ENCODE results near the gene CSPG5. TPM values are rescaled to one million over a fixed set of nuclear protein-coding genes. Genes with fewer than 3 reads are reported as not detected.

The CSPG5 gene
- total and polyA plus RNA-seq, 2 donors (not counting 1 experiment from before 2014, with no cell fraction given): 0.04 to 0.99 TPM

DNA sequence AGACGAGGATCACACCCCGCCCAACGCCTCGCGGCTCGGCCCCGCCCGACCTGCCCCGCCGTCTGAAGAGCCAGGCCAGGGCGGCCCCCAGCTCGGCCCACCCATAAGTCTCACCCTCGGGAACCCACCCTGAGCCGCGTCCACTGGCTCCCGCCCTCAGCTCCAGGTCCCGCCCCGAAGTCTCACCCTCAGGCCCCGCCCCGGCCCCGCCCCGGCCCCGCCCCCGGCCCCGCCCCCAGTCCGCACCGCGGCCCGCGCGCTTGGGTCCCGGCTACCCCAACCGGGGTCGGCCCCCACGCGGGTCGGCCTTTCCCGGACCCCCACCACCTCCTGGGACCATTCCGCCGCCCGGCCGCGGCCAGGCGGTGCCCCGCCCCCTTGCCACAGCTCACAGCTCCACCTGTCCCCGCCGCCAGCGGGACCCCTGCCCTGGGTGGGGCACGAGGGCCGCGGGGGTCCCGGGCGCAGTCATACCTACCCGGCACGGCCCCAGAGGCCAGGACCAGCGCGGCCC, 489 bp downstream of the CSPG5 start:
- H3K4me1 Mint-ChIP-seq: no peaks in the 10 kb centered on the region
- ATAC-seq (ENCODE audit: low read depth) (peak; percentile 72), DNase-seq (peak; percentile 63)
- Histone ChIP-seq H3K4me1 (ENCODE audit: control insufficient read depth in 2 of 2, insufficient read depth in 2 of 2, low read length in 2 of 2) (peaks cover 15% of the 10 kb centered on the region in 2 donors), H3K27me3 (replicated peaks in 1 of 4; ENCODE audit: control extremely low read depth in 1 of 4, control insufficient read depth in 3 of 4, insufficient read depth in 4 of 4, low read length in 3 of 4) (peaks cover 0 to 40% (median 22%) of the 10 kb centered on the region in 4 experiments), H3K4me2 (replicated peaks; ENCODE audit: low read depth, low read length, poor library complexity, severe bottlenecking) (peak overlapping the region; percentile 92), H3K36me3 (replicated peaks in 1 of 2; ENCODE audit: control extremely low read depth in 1 of 2, control insufficient read depth in 1 of 2, extremely low read depth in 1 of 2, insufficient read depth in 2 of 2, low read length in 1 of 2) (no peaks in the 10 kb centered on the region), H3K9me3 (ENCODE audit: control extremely low read depth in 1 of 3, control insufficient read depth in 2 of 3, insufficient read depth in 1 of 3, low read length in 2 of 3) (peaks cover 0 to 9% (median 0%) of the 10 kb centered on the region in 3 donors), H4K20me1 (ENCODE audit: control insufficient read depth, insufficient read depth, low read length, poor library complexity, severe bottlenecking) (no peaks in the 10 kb centered on the region), H3K79me2 (ENCODE audit: control insufficient read depth, insufficient read depth, low read length) (no peaks in the 10 kb centered on the region), H3K9ac (ENCODE audit: low read length) (peak overlapping the region; percentile 64), H3K27ac (ENCODE audit: low read length in 2 of 2) (no peak overlapping the region), H3K4me3 (ENCODE audit: control extremely low read depth in 1 of 5, extremely low read depth in 1 of 5, insufficient read depth in 1 of 5, low read depth in 2 of 5, low read length in 4 of 5) (peak overlapping the region in 4 of 5 experiments; percentile 26 to 71 (median 62)), H2AFZ (ENCODE audit: insufficient read depth, low read depth, low read length, poor library complexity, severe bottlenecking) (peak overlapping the region; percentile 71)
- ChIA-PET CTCF (no interaction called here), POLR2A (interaction anchor here (0.7 kb wide), 1 partner anchor 203 kb away, joined by 3 read pairs; no protein-coding TSS in a partner anchor)
- peaks cover 25% of the 10 kb centered on the region for H3K27me3 Mint-ChIP-seq
- intact Hi-C loops (cut with micrococcal nuclease): no loop called here
- H3K27ac Mint-ChIP-seq: no peak overlapping the region
- TF ChIP-seq, protein P1, sequence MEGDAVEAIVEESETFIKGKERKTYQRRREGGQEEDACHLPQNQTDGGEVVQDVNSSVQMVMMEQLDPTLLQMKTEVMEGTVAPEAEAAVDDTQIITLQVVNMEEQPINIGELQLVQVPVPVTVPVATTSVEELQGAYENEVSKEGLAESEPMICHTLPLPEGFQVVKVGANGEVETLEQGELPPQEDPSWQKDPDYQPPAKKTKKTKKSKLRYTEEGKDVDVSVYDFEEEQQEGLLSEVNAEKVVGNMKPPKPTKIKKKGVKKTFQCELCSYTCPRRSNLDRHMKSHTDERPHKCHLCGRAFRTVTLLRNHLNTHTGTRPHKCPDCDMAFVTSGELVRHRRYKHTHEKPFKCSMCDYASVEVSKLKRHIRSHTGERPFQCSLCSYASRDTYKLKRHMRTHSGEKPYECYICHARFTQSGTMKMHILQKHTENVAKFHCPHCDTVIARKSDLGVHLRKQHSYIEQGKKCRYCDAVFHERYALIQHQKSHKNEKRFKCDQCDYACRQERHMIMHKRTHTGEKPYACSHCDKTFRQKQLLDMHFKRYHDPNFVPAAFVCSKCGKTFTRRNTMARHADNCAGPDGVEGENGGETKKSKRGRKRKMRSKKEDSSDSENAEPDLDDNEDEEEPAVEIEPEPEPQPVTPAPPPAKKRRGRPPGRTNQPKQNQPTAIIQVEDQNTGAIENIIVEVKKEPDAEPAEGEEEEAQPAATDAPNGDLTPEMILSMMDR (IDR thresholded peaks at IDR 0.05): no peak
- TF ChIP-seq EZH2 (IDR thresholded peaks at IDR 0.05; ENCODE audit: borderline replicate concordance, insufficient read depth, low read depth, low read length, poor library complexity, severe bottlenecking): no peak
- WGBS (ENCODE audit: insufficient coverage): under 1% methylated on average over 45 of the region's 57 CpGs
- H3K9me3 Mint-ChIP-seq (ENCODE audit: insufficient read depth): no peaks in the 10 kb centered on the region
- peak overlapping the region; percentile 65 for H3K4me3 Mint-ChIP-seq

- H3K27ac Mint-ChIP-seq: no peak overlapping the region
- Histone ChIP-seq H3K4me3 (ENCODE audit: control extremely low read depth in 1 of 5, extremely low read depth in 1 of 5, insufficient read depth in 1 of 5, low read depth in 2 of 5, low read length in 4 of 5) (peak overlapping the region in 4 of 5 experiments; percentile 26 to 66 (median 62)), H3K79me2 (ENCODE audit: control insufficient read depth, insufficient read depth, low read length) (no peaks in the 10 kb centered on the region), H3K36me3 (replicated peaks in 1 of 2; ENCODE audit: control extremely low read depth in 1 of 2, control insufficient read depth in 1 of 2, extremely low read depth in 1 of 2, insufficient read depth in 2 of 2, low read length in 1 of 2) (no peaks in the 10 kb centered on the region), H4K20me1 (ENCODE audit: control insufficient read depth, insufficient read depth, low read length, poor library complexity, severe bottlenecking) (no peaks in the 10 kb centered on the region), H3K27ac (ENCODE audit: low read length in 2 of 2) (no peak overlapping the region), H3K4me1 (ENCODE audit: control insufficient read depth in 2 of 2, insufficient read depth in 2 of 2, low read length in 2 of 2) (peaks cover 15% of the 10 kb centered on the region in 2 donors), H3K9me3 (ENCODE audit: control extremely low read depth in 1 of 3, control insufficient read depth in 2 of 3, insufficient read depth in 1 of 3, low read length in 2 of 3) (peaks cover 0 to 9% (median 0%) of the 10 kb centered on the region in 3 donors), H2AFZ (ENCODE audit: insufficient read depth, low read depth, low read length, poor library complexity, severe bottlenecking) (peak overlapping the region; percentile 71), H3K9ac (ENCODE audit: low read length) (peak overlapping the region; percentile 64), H3K4me2 (replicated peaks; ENCODE audit: low read depth, low read length, poor library complexity, severe bottlenecking) (peak overlapping the region; percentile 92), H3K27me3 (replicated peaks in 1 of 4; ENCODE audit: control extremely low read depth in 1 of 4, control insufficient read depth in 3 of 4, insufficient read depth in 4 of 4, low read length in 3 of 4) (peaks cover 0 to 43% (median 22%) of the 10 kb centered on the region in 4 experiments)
- ChIA-PET POLR2A (interaction anchor here (0.7 kb wide), 1 partner anchor 203 kb away, joined by 3 read pairs; no protein-coding TSS in a partner anchor), CTCF (no interaction called here)
- no peaks in the 10 kb centered on the region for H3K9me3 Mint-ChIP-seq (ENCODE audit: insufficient read depth)
- 6% methylated on average over 49 of the region's 49 CpGs for WGBS (ENCODE audit: insufficient coverage)
- DNase-seq: no peak
- peaks cover 28% of the 10 kb centered on the region for H3K27me3 Mint-ChIP-seq
- peak overlapping the region; percentile 65 for H3K4me3 Mint-ChIP-seq
- no peaks in the 10 kb centered on the region for H3K4me1 Mint-ChIP-seq
- TF ChIP-seq, protein P1 (IDR thresholded peaks at IDR 0.05): no peak
- TF ChIP-seq EZH2 (IDR thresholded peaks at IDR 0.05; ENCODE audit: borderline replicate concordance, insufficient read depth, low read depth, low read length, poor library complexity, severe bottlenecking): no peak
- peak; percentile 31 for ATAC-seq (ENCODE audit: low read depth)
- intact Hi-C loops (cut with micrococcal nuclease): no loop called here
These were observed 1.0 kb downstream of the CSPG5 start for GRCh38 chr3:47577583-47578118.
